Trophoblast cell (in vitro differentiated cells and primary cell): Measurements from ENCODE around the gene CPEB1.

Experiments used
- DNase-seq, 2 donors: peaks; one replicate each; pipeline ENCODE4 v3.0.0-alpha.2; 2016
- H2AFZ ChIP-seq: 2 replicates; pipeline ENCODE4 v1.6.1; 2013; ENCODE audit warnings: low read length, moderate library complexity, mild to moderate bottlenecking; ENCODE audit not compliant: insufficient read depth, poor library complexity
- H2AK5ac ChIP-seq: 2 replicates; pipeline ENCODE4 v1.6.1; 2013; ENCODE audit warnings: mild to moderate bottlenecking, low read length
- H2BK120ac ChIP-seq: 2 replicates; pipeline ENCODE4 v1.6.1; 2013; ENCODE audit warnings: low read length, mild to moderate bottlenecking, moderate library complexity; ENCODE audit not compliant: insufficient read depth, poor library complexity
- H2BK12ac ChIP-seq: 2 replicates; pipeline ENCODE4 v1.6.1; 2013; ENCODE audit warnings: mild to moderate bottlenecking, low read length, moderate library complexity
- H2BK5ac ChIP-seq: 2 replicates; pipeline ENCODE4 v1.6.1; 2013; ENCODE audit warnings: low read length, low read depth, moderate library complexity, mild to moderate bottlenecking; ENCODE audit not compliant: poor library complexity
- H3K14ac ChIP-seq: 2 replicates; pipeline ENCODE4 v1.6.1; 2013; ENCODE audit warnings: mild to moderate bottlenecking, low read length
- H3K18ac ChIP-seq: 2 replicates; pipeline ENCODE4 v1.6.1; 2013; ENCODE audit warnings: mild to moderate bottlenecking, low read length
- H3K23ac ChIP-seq: 2 replicates; pipeline ENCODE4 v1.6.1; 2013; ENCODE audit warnings: low read length
- H3K27ac ChIP-seq: 2 replicates; pipeline ENCODE4 v1.5.1; 2013; ENCODE audit warnings: low read depth, mild to moderate bottlenecking, inconsistent platforms, low read length, moderate library complexity
- H3K27me3 ChIP-seq: 2 replicates; pipeline ENCODE4 v1.6.1; 2013; ENCODE audit warnings: inconsistent platforms, mild to moderate bottlenecking, low read length, moderate library complexity; ENCODE audit not compliant: insufficient read depth
- H3K36me3 ChIP-seq, 2 experiments: 1 replicate in 1 of 2; 2 replicates in 1 of 2; pipeline ENCODE4 v1.6.1; 2013; ENCODE audit warnings: low read length in 2 of 2, mild to moderate bottlenecking in 2 of 2, moderate library complexity in 1 of 2; ENCODE audit not compliant: insufficient read depth in 2 of 2, control insufficient read depth in 1 of 2
- H3K4ac ChIP-seq: 2 replicates; pipeline ENCODE4 v1.6.1; 2013; ENCODE audit warnings: low read depth, mild to moderate bottlenecking, low read length, moderate library complexity
- H3K4me1 ChIP-seq, 2 experiments: 1 replicate in 1 of 2; 2 replicates in 1 of 2; pipeline ENCODE4 v1.6.1; 2013; ENCODE audit warnings: low read length in 2 of 2, mild to moderate bottlenecking in 2 of 2, moderate library complexity in 1 of 2; ENCODE audit not compliant: insufficient read depth in 2 of 2, control insufficient read depth in 1 of 2
- H3K4me2 ChIP-seq: 2 replicates; pipeline ENCODE4 v1.6.1; 2013; ENCODE audit warnings: inconsistent platforms, mild to moderate bottlenecking, low read length, moderate library complexity
- H3K4me3 ChIP-seq: 2 replicates; pipeline ENCODE4 v1.5.1; 2013; ENCODE audit warnings: mild to moderate bottlenecking, low read depth, low read length, inconsistent platforms
- H3K79me1 ChIP-seq: one replicate; pipeline ENCODE4 v1.6.1; 2013; ENCODE audit warnings: low read length
- H3K79me2 ChIP-seq: 2 replicates; pipeline ENCODE4 v1.6.1; 2013; ENCODE audit warnings: low read length, mild to moderate bottlenecking; ENCODE audit not compliant: control insufficient read depth, insufficient read depth, poor library complexity
- H3K9ac ChIP-seq: 2 replicates; pipeline ENCODE4 v1.6.1; 2013; ENCODE audit warnings: mild to moderate bottlenecking, low read length
- H3K9me3 ChIP-seq: 2 replicates; pipeline ENCODE4 v1.6.1; 2013; ENCODE audit warnings: low read depth, mild to moderate bottlenecking, control low read depth, inconsistent platforms, low read length; ENCODE audit not compliant: insufficient read depth
- H4K12ac ChIP-seq: 2 replicates; pipeline ENCODE4 v1.6.1; 2013; ENCODE audit warnings: low read depth, mild to moderate bottlenecking, low read length, moderate library complexity
- H4K8ac ChIP-seq: 2 replicates; pipeline ENCODE4 v1.6.1; 2013; ENCODE audit warnings: low read depth, mild to moderate bottlenecking, low read length, moderate library complexity
- H4K91ac ChIP-seq: one replicate; pipeline ENCODE4 v1.6.1; 2013; ENCODE audit warnings: low read depth, mild to moderate bottlenecking, low read length, moderate library complexity
- WGBS: extraction: QIAGEN DNeasy Blood & Tissue Kit; methylation state at CpG from one replicate; pipeline ENCODE4 v1.1.7; 2013; ENCODE audit warnings: missing lambda C conversion rate; ENCODE audit not compliant: insufficient read length, insufficient coverage; ENCODE audit errors: extremely low coverage; 5-methylcytosine and 5-hydroxymethylcytosine counted together

CPEB1 gene

GRCh38 chr15:82674873-82675272 lies 27.7 kb upstream of the CPEB1 start:
- no peak overlapping the region for H3K4ac ChIP-seq
- no peak overlapping the region for H3K18ac ChIP-seq
- no peak overlapping the region for H2BK12ac ChIP-seq
- DNase-seq: no peak
- H3K23ac ChIP-seq: no peak overlapping the region
- no peaks in the 10 kb centered on the region for H3K27me3 ChIP-seq
- no peak overlapping the region for H3K9ac ChIP-seq
- no peak overlapping the region for H3K27ac ChIP-seq
- no peak overlapping the region for H2AK5ac ChIP-seq
- no peaks in the 10 kb centered on the region for H3K9me3 ChIP-seq
- H3K79me2 ChIP-seq: no peaks in the 10 kb centered on the region
- H4K91ac ChIP-seq: no peak overlapping the region
- no peak overlapping the region for H3K4me2 ChIP-seq
- H3K4me3 ChIP-seq: no peak overlapping the region
- H3K36me3 ChIP-seq: no peaks in the 10 kb centered on the region
- H2BK120ac ChIP-seq: no peak overlapping the region
- H4K8ac ChIP-seq: no peak overlapping the region
- H2BK5ac ChIP-seq: no peak overlapping the region
- no peaks in the 10 kb centered on the region for H3K79me1 ChIP-seq
- H3K14ac ChIP-seq: no peak overlapping the region
- H4K12ac ChIP-seq: no peak overlapping the region
- WGBS: no CpG with 5 or more reads among the region's 2 CpGs
- H2AFZ ChIP-seq: no peak overlapping the region
- peaks cover under 1% of the 10 kb centered on the region in 2 experiments for H3K4me1 ChIP-seq

- Histone ChIP-seq H3K79me2 (no peaks in the 10 kb centered on the region), H3K9me3 (no peaks in the 10 kb centered on the region), H2BK120ac (no peak overlapping the region), H3K4me1 (no peaks in the 10 kb centered on the region), H3K4me2 (no peak overlapping the region), H3K14ac (no peak overlapping the region), H3K36me3 (no peaks in the 10 kb centered on the region), H3K4me3 (no peak overlapping the region), H3K4ac (no peak overlapping the region), H4K8ac (no peak overlapping the region), H2AFZ (no peak overlapping the region), H3K27ac (no peak overlapping the region), H2BK12ac (no peak overlapping the region), H3K23ac (no peak overlapping the region), H3K27me3 (no peaks in the 10 kb centered on the region), H2BK5ac (no peak overlapping the region), H3K9ac (no peak overlapping the region), H4K12ac (no peak overlapping the region), H2AK5ac (no peak overlapping the region), H3K79me1 (no peaks in the 10 kb centered on the region), H4K91ac (no peak overlapping the region), H3K18ac (no peak overlapping the region)
- no CpG with 5 or more reads among the region's 4 CpGs for WGBS
- no peak for DNase-seq
These were observed 23.5 kb upstream of the CPEB1 start for GRCh38 chr15:82670699-82671098.

DNA sequence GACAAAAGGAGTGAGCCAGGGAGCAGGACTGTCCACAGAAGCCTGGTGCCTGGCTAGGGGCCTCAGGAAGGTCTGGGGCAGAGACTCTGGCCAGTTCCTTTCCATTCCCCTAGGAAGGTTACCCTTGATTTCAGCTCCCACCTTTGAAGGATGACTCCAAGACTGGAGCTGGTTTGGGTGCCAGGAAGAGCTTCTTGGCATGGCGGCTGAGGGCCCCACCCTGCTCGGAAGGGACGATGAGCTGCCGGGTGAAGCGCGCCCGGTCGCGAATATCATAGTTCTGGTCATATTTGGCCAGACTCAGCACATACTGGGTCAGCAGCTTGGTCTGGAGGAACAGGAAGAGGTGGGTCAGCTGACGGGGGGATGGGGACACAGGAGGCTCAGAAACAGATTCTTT lies 19.4 kb upstream of the CPEB1 start:
- no peak overlapping the region for H4K8ac ChIP-seq
- no peak overlapping the region for H3K27ac ChIP-seq
- no peak overlapping the region for H2AK5ac ChIP-seq
- H3K9ac ChIP-seq: no peak overlapping the region
- no peaks in the 10 kb centered on the region for H3K79me2 ChIP-seq
- H3K4me2 ChIP-seq: no peak overlapping the region
- no peaks in the 10 kb centered on the region for H3K36me3 ChIP-seq
- no peaks in the 10 kb centered on the region for H3K9me3 ChIP-seq
- no peak overlapping the region for H3K4me3 ChIP-seq
- H2BK120ac ChIP-seq: no peak overlapping the region
- no peak overlapping the region for H2AFZ ChIP-seq
- no peak overlapping the region for H4K12ac ChIP-seq
- DNase-seq: no peak
- H3K4me1 ChIP-seq: no peaks in the 10 kb centered on the region
- H2BK5ac ChIP-seq: no peak overlapping the region
- WGBS: no CpG with 5 or more reads among the region's 10 CpGs
- H3K18ac ChIP-seq: no peak overlapping the region
- H3K27me3 ChIP-seq: no peaks in the 10 kb centered on the region
- no peak overlapping the region for H3K14ac ChIP-seq
- H2BK12ac ChIP-seq: no peak overlapping the region
- H3K4ac ChIP-seq: no peak overlapping the region
- H3K23ac ChIP-seq: no peak overlapping the region
- H4K91ac ChIP-seq: no peak overlapping the region
- H3K79me1 ChIP-seq: no peaks in the 10 kb centered on the region

DNA sequence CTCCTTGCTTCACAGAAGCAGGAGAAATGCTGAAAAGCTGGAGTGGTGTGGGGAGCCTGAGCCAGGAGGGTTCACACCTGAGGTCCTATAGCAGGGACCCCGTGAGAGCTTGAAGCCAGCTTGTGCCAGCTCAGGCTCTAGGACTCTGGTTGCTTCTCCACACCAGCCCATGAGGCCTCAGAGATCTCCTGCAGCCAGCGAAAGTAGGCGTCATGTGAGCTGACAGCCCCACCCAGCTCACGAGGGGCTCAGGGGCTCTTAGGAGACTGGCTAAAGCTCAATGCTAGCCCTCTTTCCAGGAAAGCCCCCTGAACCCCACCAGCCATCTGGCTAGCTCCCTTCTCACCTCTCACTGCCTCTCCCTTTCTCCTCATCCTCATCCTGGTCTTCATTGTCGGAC lies 16.9 kb upstream of the CPEB1 start:
- no peak for DNase-seq
- H2BK120ac ChIP-seq: no peak overlapping the region
- no peak overlapping the region for H2BK5ac ChIP-seq
- no CpG with 5 or more reads among the region's 5 CpGs for WGBS
- no peaks in the 10 kb centered on the region for H3K27me3 ChIP-seq
- H3K36me3 ChIP-seq: no peaks in the 10 kb centered on the region
- H3K4me3 ChIP-seq: no peak overlapping the region
- H2BK12ac ChIP-seq: no peak overlapping the region
- H3K4me2 ChIP-seq: no peak overlapping the region
- no peak overlapping the region for H3K9ac ChIP-seq
- no peak overlapping the region for H4K12ac ChIP-seq
- no peak overlapping the region for H4K8ac ChIP-seq
- no peaks in the 10 kb centered on the region for H3K9me3 ChIP-seq
- no peaks in the 10 kb centered on the region for H3K4me1 ChIP-seq
- no peak overlapping the region for H4K91ac ChIP-seq
- no peak overlapping the region for H3K4ac ChIP-seq
- no peak overlapping the region for H3K23ac ChIP-seq
- H3K18ac ChIP-seq: no peak overlapping the region
- no peaks in the 10 kb centered on the region for H3K79me2 ChIP-seq
- H3K14ac ChIP-seq: no peak overlapping the region
- no peak overlapping the region for H2AFZ ChIP-seq
- H3K27ac ChIP-seq: no peak overlapping the region
- no peak overlapping the region for H2AK5ac ChIP-seq
- H3K79me1 ChIP-seq: no peaks in the 10 kb centered on the region
